IMR-90 (cell line): ENCODE measurements around the gene OTUB2. TPM values are rescaled to one million over a fixed set of nuclear protein-coding genes. Genes with fewer than 3 reads are reported as not detected.

Experiments used
- ATAC-seq: fragments of 200-7000 bp; cut with Tn5 transposase; 2 replicates; pipeline ENCODE4 v1.9.1; 2020; ENCODE audit warnings: low read depth, mild to moderate bottlenecking, moderate library complexity
- BruUV-seq: library from RNA; stranded (reverse); fragments of 400-500 nt; replicated peaks from 2 replicates; lab custom pipeline; 2021; lab: Mats Ljungman, UMichigan
- CTCF ChIA-PET: fragments of 300-600 bp; formaldehyde crosslinking; extraction: SDS; loops from one replicate; lab custom pipeline; 2021; ENCODE audit warnings: antibody characterized with exemption; lab: Yijun Ruan, JAX
- POLR2A ChIA-PET: fragments of 300-600 bp; sonication (Branson Sonifier 250); formaldehyde crosslinking; loops from one replicate; lab custom pipeline; 2022; ENCODE audit warnings: antibody characterized with exemption; ENCODE audit not compliant: unreplicated experiment; lab: Charles Lee
- DNase-seq: peaks from one replicate; pipeline ENCODE4 v3.0.0; 2013
- H2AFZ ChIP-seq: replicated peaks from 2 replicates; pipeline ENCODE3; 2013; ENCODE audit warnings: low read length, mild to moderate bottlenecking; ENCODE audit not compliant: poor library complexity
- H2AK5ac ChIP-seq: 2 replicates; pipeline ENCODE4 v1.6.1; 2013; ENCODE audit warnings: low read depth, low read length, inconsistent platforms
- H2AK9ac ChIP-seq: replicated peaks from 2 replicates; pipeline ENCODE3; 2013; ENCODE audit warnings: mild to moderate bottlenecking, low read depth, low read length, moderate library complexity; ENCODE audit not compliant: poor library complexity
- H2BK120ac ChIP-seq: 2 replicates; pipeline ENCODE4 v1.6.1; 2013; ENCODE audit warnings: low read depth, low read length, inconsistent platforms
- H2BK15ac ChIP-seq: 3 replicates; pipeline ENCODE4 v1.6.1; 2013; ENCODE audit warnings: low read depth, low read length, inconsistent platforms
- H2BK20ac ChIP-seq: 2 replicates; pipeline ENCODE4 v1.6.1; 2013; ENCODE audit warnings: low read depth, mild to moderate bottlenecking, inconsistent platforms, low read length, moderate library complexity
- H2BK5ac ChIP-seq: 2 replicates; pipeline ENCODE4 v1.6.1; 2013; ENCODE audit warnings: mild to moderate bottlenecking, low read depth, low read length, inconsistent platforms; ENCODE audit not compliant: poor library complexity, severe bottlenecking
- H3K14ac ChIP-seq: replicated peaks from 2 replicates; pipeline ENCODE4 v1.6.1; 2013; ENCODE audit warnings: low read depth, low read length, inconsistent platforms
- H3K18ac ChIP-seq: 2 replicates; pipeline ENCODE4 v1.6.1; 2013; ENCODE audit warnings: low read depth, low read length, control low read depth
- H3K23ac ChIP-seq: 2 replicates; pipeline ENCODE4 v1.6.1; 2013; ENCODE audit warnings: low read depth, low read length, inconsistent platforms
- H3K27ac ChIP-seq: 2 replicates; pipeline ENCODE4 v1.5.1; 2013; ENCODE audit warnings: mild to moderate bottlenecking, control low read depth, low read length; ENCODE audit not compliant: insufficient read depth
- H3K27me3 ChIP-seq: 2 replicates; pipeline ENCODE4 v1.6.1; 2013; ENCODE audit warnings: low read length; ENCODE audit not compliant: control insufficient read depth, insufficient read depth
- H3K36me3 ChIP-seq: 2 replicates; pipeline ENCODE4 v1.6.1; 2013; ENCODE audit warnings: low read length, mixed read lengths; ENCODE audit not compliant: control insufficient read depth, insufficient read depth
- H3K4ac ChIP-seq: 2 replicates; pipeline ENCODE4 v1.6.1; 2013; ENCODE audit warnings: low read depth, low read length, inconsistent platforms
- H3K4me1 ChIP-seq: 2 replicates; pipeline ENCODE4 v1.6.1; 2013; ENCODE audit warnings: low read length, mixed read lengths; ENCODE audit not compliant: control insufficient read depth, insufficient read depth
- H3K4me2 ChIP-seq: 2 replicates; pipeline ENCODE4 v1.6.1; 2013; ENCODE audit warnings: low read depth, mild to moderate bottlenecking, control low read depth, low read length, moderate library complexity
- H3K4me3 ChIP-seq: 2 replicates; pipeline ENCODE4 v1.5.1; 2013; ENCODE audit warnings: low read depth, mild to moderate bottlenecking, control low read depth, low read length, moderate library complexity; ENCODE audit not compliant: insufficient read depth
- H3K56ac ChIP-seq: 2 replicates; pipeline ENCODE4 v1.6.1; 2013; ENCODE audit warnings: low read length, inconsistent platforms; ENCODE audit not compliant: insufficient read depth; ENCODE audit errors: extremely low read depth
- H3K79me1 ChIP-seq, 2 experiments: 2 replicates each; pipeline ENCODE4 v1.6.1; 2013; ENCODE audit warnings: low read length in 2 of 2, inconsistent platforms in 1 of 2, low read depth in 1 of 2
- H3K9ac ChIP-seq: 2 replicates; pipeline ENCODE4 v1.6.1; 2013; ENCODE audit warnings: low read depth, low read length, control low read depth
- H3K9me1 ChIP-seq: 2 replicates; pipeline ENCODE4 v1.6.1; 2013; ENCODE audit warnings: low read length, inconsistent platforms; ENCODE audit not compliant: insufficient read depth
- H3K9me3 ChIP-seq: 2 replicates; pipeline ENCODE4 v1.6.1; 2013; ENCODE audit warnings: low read length; ENCODE audit not compliant: control insufficient read depth, insufficient read depth
- H4K20me1 ChIP-seq: 2 replicates; pipeline ENCODE4 v1.6.1; 2013; ENCODE audit warnings: low read length, inconsistent platforms; ENCODE audit not compliant: insufficient read depth
- H4K5ac ChIP-seq: 2 replicates; pipeline ENCODE4 v1.6.1; 2013; ENCODE audit warnings: mild to moderate bottlenecking, low read depth, low read length, control low read depth
- H4K8ac ChIP-seq, 2 experiments: 2 replicates each; pipeline ENCODE4 v1.6.1; 2013; ENCODE audit warnings: low read depth in 2 of 2, low read length in 2 of 2, control low read depth in 1 of 2, inconsistent platforms in 1 of 2
- H4K91ac ChIP-seq: 2 replicates; pipeline ENCODE4 v1.6.1; 2013; ENCODE audit warnings: low read depth, low read length, inconsistent platforms; ENCODE audit not compliant: insufficient read depth
- BHLHE40 ChIP-seq: fragments of 150-350 bp; IDR thresholded peaks from 2 replicates; pipeline ENCODE4 v1.6.1; 2016; ENCODE audit warnings: mild to moderate bottlenecking, low read depth, low read length
- CEBPB ChIP-seq: IDR thresholded peaks from 2 replicates; pipeline ENCODE4 v1.6.1; 2012; ENCODE audit warnings: low read depth, low read length, improper control_type of control experiment
- CHD1 ChIP-seq: IDR thresholded peaks from 2 replicates; pipeline ENCODE4 v1.6.1; 2012; ENCODE audit warnings: low read depth, low read length, improper control_type of control experiment
- CTCF ChIP-seq: conservative IDR thresholded peaks from 2 replicates; pipeline ENCODE4 v1.5.1; 2012; ENCODE audit warnings: mild to moderate bottlenecking, low read depth, low read length, improper control_type of control experiment
- ELK1 ChIP-seq: fragments of 150-350 bp; IDR thresholded peaks from 2 replicates; pipeline ENCODE4 v1.6.1; 2016; ENCODE audit warnings: low read depth, mild to moderate bottlenecking, low read length, moderate library complexity, borderline replicate concordance
- FOS ChIP-seq: fragments of 150-350 bp; IDR thresholded peaks from 2 replicates; pipeline ENCODE4 v1.6.1; 2016; ENCODE audit warnings: low read depth, low read length
- MAFK ChIP-seq: IDR thresholded peaks from 2 replicates; pipeline ENCODE4 v1.6.1; 2012; ENCODE audit warnings: low read depth, low read length, improper control_type of control experiment
- MAZ ChIP-seq: IDR thresholded peaks from 2 replicates; pipeline ENCODE4 v1.6.1; 2012; ENCODE audit warnings: low read depth, mild to moderate bottlenecking, low read length, improper control_type of control experiment, moderate library complexity, borderline replicate concordance
- MXI1 ChIP-seq: IDR thresholded peaks from 2 replicates; pipeline ENCODE4 v1.6.1; 2012; ENCODE audit warnings: low read depth, mild to moderate bottlenecking, low read length, moderate library complexity, borderline replicate concordance
- POLR2A ChIP-seq: IDR thresholded peaks from 2 replicates; pipeline ENCODE4 v1.6.1; 2012; ENCODE audit warnings: mild to moderate bottlenecking, low read depth, low read length
- RAD21 ChIP-seq: IDR thresholded peaks from 2 replicates; pipeline ENCODE4 v1.6.1; 2012; ENCODE audit warnings: low read length, improper control_type of control experiment
- RCOR1 ChIP-seq: IDR thresholded peaks from 2 replicates; pipeline ENCODE4 v1.6.1; 2012; ENCODE audit warnings: mild to moderate bottlenecking, low read length, improper control_type of control experiment; ENCODE audit not compliant: insufficient replicate concordance
- RFX5 ChIP-seq: IDR thresholded peaks from 2 replicates; pipeline ENCODE4 v1.8.0; 2012; ENCODE audit warnings: low read depth, mild to moderate bottlenecking, low read length, moderate library complexity
- SMC3 ChIP-seq: fragments of 150-350 bp; IDR thresholded peaks from 2 replicates; pipeline ENCODE4 v1.6.1; 2016; ENCODE audit warnings: low read depth, mild to moderate bottlenecking, antibody characterized with exemption, low read length, moderate library complexity
- WGBS, 2 experiments: methylation state at CpG; one replicate each; pipeline versions ENCODE4 v1.1.5 to v1.1.7; 2013; ENCODE audit warnings: missing lambda C conversion rate in 2 of 2; ENCODE audit not compliant: insufficient read length in 1 of 2; ENCODE audit errors: extremely low coverage in 2 of 2; 5-methylcytosine and 5-hydroxymethylcytosine counted together
- dilution Hi-C: fragments of 300-500 bp; cut with HindIII; formaldehyde crosslinking; loops from one replicate; pipeline ENCODE4 v1.14.3; 2018; ENCODE audit warnings: low sequenced_read_pairs; ENCODE audit not compliant: unreplicated experiment
- in situ Hi-C: fragments of 300-500 bp; cut with MboI; formaldehyde crosslinking; loops from 3 replicates; pipeline ENCODE4 v1.14.3; 2019; ENCODE audit warnings: low sequenced_read_pairs, inconsistent platforms, mixed read lengths
- intact Hi-C: fragments of 100-400 bp; cut with micrococcal nuclease; formaldehyde crosslinking; loops from 2 replicates; pipeline ENCODE4 v1.10.0; 2022
- polyA plus RNA-seq, 3 experiments: library from polyadenylated mRNA; depleted of rRNA; stranded (reverse); fragments of >200 nt; gene quantifications; 2 replicates each; pipeline ENCODE4 v1.2.3, GENCODE V29; 2012; ENCODE audit warnings: low replicate concordance in 1 of 3
- total RNA-seq: library from RNA; depleted of rRNA; stranded (reverse); fragments of >200 nt; gene quantifications from 2 replicates; pipeline ENCODE4 v1.2.3, GENCODE V29; 2012

OTUB2 gene
- total and polyA plus RNA-seq, 2 of the 4 experiments (the other 2 are of a cell fraction), result 1.1 to 2.5 TPM

GRCh38 chr14:93982230-93983007 is 43.7 kb upstream of the OTUB2 start:
- intact Hi-C loops (no loop called here), in situ Hi-C loops (no loop called here), dilution Hi-C loops (no loop called here)
- Histone ChIP-seq H2AFZ (peak overlapping the region; percentile 24), H2BK5ac (peak overlapping the region; percentile 12), H2AK5ac (peak overlapping the region; percentile 40; the same call in 1 of the 2 replicates), H2AK9ac (peak overlapping the region; percentile 32), H3K14ac (no peak overlapping the region; the same call in 1 of the 2 replicates), H3K4me3 (no peak overlapping the region), H3K79me1 (no peaks in the 10 kb centered on the region), H3K18ac (no peak overlapping the region), H3K27ac (no peak overlapping the region), H3K23ac (no peak overlapping the region), H3K27me3 (no peaks in the 10 kb centered on the region), H2BK120ac (peak overlapping the region; percentile 34; the same call in 1 of the 2 replicates), H3K36me3 (no peaks in the 10 kb centered on the region), H4K5ac (no peak overlapping the region), H2BK15ac (0 out of 3 replicates have a peak overlapping the region, but pooled peaks have one; percentile 63), H3K9ac (no peak overlapping the region), H4K8ac (no peak overlapping the region), H3K9me3 (peaks cover 2% of the 10 kb centered on the region; the same call in 1 of the 2 replicates), H3K9me1 (peaks cover 31% of the 10 kb centered on the region), H3K56ac (no peak overlapping the region), H2BK20ac (no peak overlapping the region), H3K4me2 (no peak overlapping the region), H4K91ac (peak overlapping the region; percentile 20; the same call in 1 of the 2 replicates), H3K4me1 (peaks cover 33% of the 10 kb centered on the region), H4K20me1 (no peaks in the 10 kb centered on the region), H3K4ac (0 out of 2 replicates have a peak overlapping the region, but pooled peaks have one; percentile 9)
- POLR2A ChIA-PET, result no interaction called here
- ATAC-seq (no peak), DNase-seq (no peak)
- CTCF ChIA-PET, result interaction anchor here (0.5 kb wide), 1 partner anchor 8 kb away, joined by 4 read pairs; no protein-coding TSS in a partner anchor
- 100% methylated on average over 5 of the region's 10 CpGs; no CpG with 5 or more reads in 1 of the 2 experiments for WGBS, 2 experiments
- no TSS peak for BruUV-seq
- no peak for TF ChIP-seq CHD1
- no peak for TF ChIP-seq MXI1
- no peak for TF ChIP-seq SMC3
- no peak for TF ChIP-seq MAZ
- no peak for TF ChIP-seq ELK1
- TF ChIP-seq RFX5, result no peak
- no peak for TF ChIP-seq CEBPB
- no peak for TF ChIP-seq MAFK
- TF ChIP-seq BHLHE40, result no peak
- TF ChIP-seq POLR2A, result no peak
- no peak for TF ChIP-seq CTCF
- no peak for TF ChIP-seq RCOR1
- TF ChIP-seq FOS, result no peak
- no peak for TF ChIP-seq RAD21
